Measurements from ENCODE around the gene TMEM87B.

The TMEM87B gene

GRCh38 chr2:112166806-112167499 lies 111.9 kb downstream of the TMEM87B start:
- no peak for DNase-seq (ENCODE audit: low read depth, low spot score)

GRCh38 chr2:112168422-112169124 lies 113.5 kb downstream of the TMEM87B start:
- DNase-seq (ENCODE audit: low read depth, low spot score): no peak
